Mucosa of descending colon (tissue), 3 donors: ENCODE results near the gene APLF. TPM values are rescaled to one million over a fixed set of nuclear protein-coding genes. Genes with fewer than 3 reads are reported as not detected.

ENCODE experiments used
- ATAC-seq: fragments of 200-7000 bp; cut with Tn5 transposase; one replicate; pipeline ENCODE4 v1.9.1; 2020; ENCODE audit warnings: mild to moderate bottlenecking, moderate library complexity
- DNase-seq, 3 donors: peaks; one replicate each; pipeline ENCODE4 v3.0.0-alpha.2; 2020
- H3K36me3 ChIP-seq: fragments of 200-600 bp; one replicate; pipeline ENCODE4 v1.8.0; 2021; ENCODE audit warnings: low read depth, mild to moderate bottlenecking
- H3K4me1 ChIP-seq: fragments of 200-600 bp; one replicate; pipeline ENCODE4 v1.8.0; 2021; ENCODE audit warnings: low read depth, mild to moderate bottlenecking
- H3K4me3 ChIP-seq: fragments of 200-600 bp; one replicate; pipeline ENCODE4 v1.8.0; 2021; ENCODE audit warnings: mild to moderate bottlenecking
- H3K9me3 ChIP-seq: fragments of 200-600 bp; one replicate; pipeline ENCODE4 v1.8.0; 2021; ENCODE audit warnings: mild to moderate bottlenecking
- CTCF ChIP-seq: fragments of 200-600 bp; IDR thresholded peaks from one replicate; pipeline ENCODE4 v1.8.0; 2022; ENCODE audit warnings: antibody characterized with exemption, mild to moderate bottlenecking
- intact Hi-C, 2 donors: fragments of 100-400 bp; cut with DNase I in 1 of 2; cut with micrococcal nuclease in 1 of 2; formaldehyde crosslinking; loops; one replicate each; pipeline versions ENCODE4 v1.11.0 to v1.11.1; 2022; cut with DNase I, micrococcal nuclease
- total RNA-seq, 3 donors: library from RNA; stranded (reverse); fragmentation: NEBNext Ultra II Directional in 2 of 3; extraction: Animal tissue kit (Norgen Biotek cat#: 25700) in 2 of 3; gene quantifications; one replicate each; pipeline versions ENCODE4 v1.2.1 to v1.2.4, GENCODE V29; 2021 to 2023
- donor health status: DM: no; HTN: no; CAD: no; lungs with moderate emphysema.
- donor health status: DM: no; HTN: no; CAD: no.
- donor health status: DM: no; HTN: yes; CAD: no.

APLF gene
- total RNA-seq, 3 donors from 2014 or later = 1.9 to 9.7 (median 2.7) TPM

- Histone ChIP-seq H3K4me1 (no peaks in the 10 kb centered on the region), H3K36me3 (no peaks in the 10 kb centered on the region), H3K4me3 (no peak overlapping the region), H3K9me3 (no peaks in the 10 kb centered on the region)
- no peak for DNase-seq
- no peak for ATAC-seq
- intact Hi-C loops = no loop called here
- TF ChIP-seq CTCF = no peak
Measured at GRCh38 chr2:68574202-68574791, 106.9 kb downstream of the APLF start.

DNA sequence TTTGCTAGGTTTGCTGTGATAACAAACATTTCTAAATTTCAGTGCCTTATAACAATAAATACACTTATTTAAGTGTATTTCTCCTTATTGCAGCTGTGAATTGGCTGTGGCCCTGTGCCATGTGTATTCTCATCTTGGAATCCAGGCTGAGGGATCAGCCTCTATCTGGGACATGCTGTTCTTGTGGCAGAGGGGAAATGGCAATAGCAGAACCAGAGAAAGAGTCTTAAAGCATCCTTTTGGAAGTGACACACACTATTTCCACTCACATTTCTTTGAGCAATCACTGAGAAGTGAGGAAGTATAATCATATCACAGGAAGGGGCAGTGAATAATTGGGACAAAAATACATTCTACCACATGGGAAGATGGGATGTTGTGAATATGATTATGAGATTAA is 109.8 kb downstream of the APLF start:
- no peaks in the 10 kb centered on the region for H3K4me1 ChIP-seq
- DNase-seq (no peak), ATAC-seq (no peak)
- intact Hi-C loops = no loop called here
- H3K9me3 ChIP-seq = no peaks in the 10 kb centered on the region
- no peaks in the 10 kb centered on the region for H3K36me3 ChIP-seq
- TF ChIP-seq CTCF = no peak
- no peak overlapping the region for H3K4me3 ChIP-seq

- Histone ChIP-seq H3K4me3 (no peak overlapping the region), H3K36me3 (no peaks in the 10 kb centered on the region), H3K4me1 (no peaks in the 10 kb centered on the region), H3K9me3 (no peaks in the 10 kb centered on the region)
- no peak for DNase-seq
- ATAC-seq = no peak
- no peak for TF ChIP-seq CTCF
- intact Hi-C loops = no loop called here
Measured at GRCh38 chr2:68579689-68580088, 112.3 kb downstream of the APLF start.

DNA sequence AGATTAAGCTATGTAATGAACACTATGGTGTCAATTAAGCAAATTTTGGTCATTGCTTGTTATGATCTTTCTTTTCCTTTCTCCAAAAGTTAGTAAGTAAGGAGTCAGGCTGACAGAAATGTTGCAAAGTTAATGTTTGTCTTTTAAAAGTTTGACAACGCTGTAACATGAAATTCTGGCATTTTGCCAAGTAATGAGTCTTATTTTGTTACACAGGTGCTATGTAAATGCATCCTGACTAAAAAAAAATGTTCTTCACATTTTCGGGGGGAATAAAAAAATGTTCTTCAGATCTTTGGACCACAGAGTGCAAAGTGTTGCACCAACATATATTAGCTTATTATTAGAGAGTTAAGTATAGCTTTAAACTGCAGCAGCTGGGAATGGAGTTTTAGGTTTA is 121.2 kb downstream of the APLF start:
- intact Hi-C loops = no loop called here
- no peak for ATAC-seq
- DNase-seq = no peak
- Histone ChIP-seq H3K36me3 (no peaks in the 10 kb centered on the region), H3K9me3 (no peaks in the 10 kb centered on the region), H3K4me3 (no peak overlapping the region), H3K4me1 (no peaks in the 10 kb centered on the region)
- TF ChIP-seq CTCF = no peak

DNA sequence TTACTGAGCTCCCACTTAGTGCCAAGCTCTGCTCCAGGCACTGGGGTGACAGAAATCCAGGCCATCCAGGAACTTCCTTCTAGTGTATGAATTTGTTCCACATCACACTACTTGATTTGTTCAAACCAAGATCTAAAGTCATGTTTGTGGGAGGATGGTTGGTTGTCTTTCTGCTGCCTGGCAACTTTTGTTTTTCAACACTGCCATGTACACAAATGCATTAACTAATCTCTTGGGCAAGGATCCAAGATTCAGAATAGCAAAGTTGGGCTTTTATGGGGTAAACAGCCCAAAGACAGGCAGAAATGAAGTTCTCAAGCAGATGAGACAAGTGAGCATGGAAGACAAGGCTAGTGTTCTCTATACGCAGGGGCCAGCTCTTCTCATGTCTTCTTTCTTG is 122.6 kb downstream of the APLF start:
- Histone ChIP-seq H3K36me3 (no peaks in the 10 kb centered on the region), H3K4me3 (no peak overlapping the region), H3K9me3 (no peaks in the 10 kb centered on the region), H3K4me1 (no peaks in the 10 kb centered on the region)
- DNase-seq (no peak), ATAC-seq (no peak)
- TF ChIP-seq CTCF = no peak
- intact Hi-C loops = no loop called here

- intact Hi-C loops = no loop called here
- Histone ChIP-seq H3K4me3 (no peak overlapping the region), H3K9me3 (no peaks in the 10 kb centered on the region), H3K4me1 (no peaks in the 10 kb centered on the region), H3K36me3 (no peaks in the 10 kb centered on the region)
- TF ChIP-seq CTCF = no peak
- ATAC-seq (no peak), DNase-seq (no peak)
Measured at GRCh38 chr2:68590702-68591101, 123.3 kb downstream of the APLF start.
